ENCODE data around the gene ASRGL1. TPM values are rescaled to one million over a fixed set of nuclear protein-coding genes. Genes with fewer than 3 reads are reported as not detected.
"Not testable (repeated sequence)": the region's sequence is repeated elsewhere in the genome, so short reads cannot be mapped to it uniquely, and the experiment has no call there.

ASRGL1 gene
- total and polyA plus RNA-seq, 2 donors (not counting 1 experiment from before 2014, with no cell fraction given) = 0.49 to 1.3 TPM

- no peaks in the 10 kb centered on the region for H3K27me3 ChIP-seq (replicated peaks in 1 of 4; ENCODE audit: control extremely low read depth in 1 of 4, control insufficient read depth in 3 of 4, insufficient read depth in 4 of 4, low read length in 3 of 4)
- H3K4me2 ChIP-seq (replicated peaks; ENCODE audit: low read depth, low read length, poor library complexity, severe bottlenecking) = no peak overlapping the region
- H3K4me1 ChIP-seq (ENCODE audit: control insufficient read depth in 2 of 2, insufficient read depth in 2 of 2, low read length in 2 of 2) = no peaks in the 10 kb centered on the region
- POLR2A ChIA-PET = no interaction called here
- no peak for ATAC-seq (ENCODE audit: low read depth)
- no peak for DNase-seq
- no peaks in the 10 kb centered on the region for H3K27me3 Mint-ChIP-seq
- H3K4me1 Mint-ChIP-seq = no peaks in the 10 kb centered on the region
- no peak overlapping the region for H3K9ac ChIP-seq (ENCODE audit: low read length)
- H3K9me3 Mint-ChIP-seq (ENCODE audit: insufficient read depth) = no peaks in the 10 kb centered on the region
- no peaks in the 10 kb centered on the region for H3K79me2 ChIP-seq (ENCODE audit: control insufficient read depth, insufficient read depth, low read length)
- H4K20me1 ChIP-seq (ENCODE audit: control insufficient read depth, insufficient read depth, low read length, poor library complexity, severe bottlenecking) = no peaks in the 10 kb centered on the region
- no CpG with 5 or more reads among the region's 4 CpGs for WGBS (ENCODE audit: insufficient coverage)
- no peaks in the 10 kb centered on the region for H3K36me3 ChIP-seq (replicated peaks in 1 of 2; ENCODE audit: control extremely low read depth in 1 of 2, control insufficient read depth in 1 of 2, extremely low read depth in 1 of 2, insufficient read depth in 2 of 2, low read length in 1 of 2)
- no peak overlapping the region for H2AFZ ChIP-seq (ENCODE audit: insufficient read depth, low read depth, low read length, poor library complexity, severe bottlenecking)
- H3K27ac ChIP-seq (ENCODE audit: low read length in 2 of 2) = no peak overlapping the region
- H3K4me3 Mint-ChIP-seq = no peak overlapping the region
- H3K4me3 ChIP-seq (ENCODE audit: control extremely low read depth in 1 of 5, extremely low read depth in 1 of 5, insufficient read depth in 1 of 5, low read depth in 2 of 5, low read length in 4 of 5) = no peak overlapping the region
- intact Hi-C loops (cut with micrococcal nuclease) = no loop called here
- no peak overlapping the region for H3K27ac Mint-ChIP-seq
- TF ChIP-seq EZH2 (IDR thresholded peaks at IDR 0.05; ENCODE audit: borderline replicate concordance, insufficient read depth, low read depth, low read length, poor library complexity, severe bottlenecking) = no peak
- no peak for TF ChIP-seq CTCF (IDR thresholded peaks at IDR 0.05)
- H3K9me3 ChIP-seq (ENCODE audit: control extremely low read depth in 1 of 3, control insufficient read depth in 2 of 3, insufficient read depth in 1 of 3, low read length in 2 of 3) = no peaks in the 10 kb centered on the region
- CTCF ChIA-PET = interaction anchor here (0.6 to 1.3 kb wide), 2 partner anchors 19 to 20 kb away, joined by 3 read pairs; no protein-coding TSS in a partner anchor
These were observed 23.4 kb downstream of the ASRGL1 start for GRCh38 chr11:62360685-62361084.

GRCh38 chr11:62368861-62369477 lies 31.7 kb downstream of the ASRGL1 start:
- CTCF ChIA-PET; H4K20me1 ChIP-seq (ENCODE audit: control insufficient read depth, insufficient read depth, low read length, poor library complexity, severe bottlenecking); H3K4me3 ChIP-seq (ENCODE audit: control extremely low read depth in 1 of 5, extremely low read depth in 1 of 5, insufficient read depth in 1 of 5, low read depth in 2 of 5, low read length in 4 of 5); H3K79me2 ChIP-seq (ENCODE audit: control insufficient read depth, insufficient read depth, low read length); H3K4me2 ChIP-seq (replicated peaks; ENCODE audit: low read depth, low read length, poor library complexity, severe bottlenecking); H3K27ac Mint-ChIP-seq; H3K4me1 Mint-ChIP-seq; H3K4me1 ChIP-seq (ENCODE audit: control insufficient read depth in 2 of 2, insufficient read depth in 2 of 2, low read length in 2 of 2); H3K27me3 Mint-ChIP-seq; H3K4me3 Mint-ChIP-seq; DNase-seq; H3K9ac ChIP-seq (ENCODE audit: low read length); intact Hi-C loops (cut with micrococcal nuclease); H3K36me3 ChIP-seq (replicated peaks in 1 of 2; ENCODE audit: control extremely low read depth in 1 of 2, control insufficient read depth in 1 of 2, extremely low read depth in 1 of 2, insufficient read depth in 2 of 2, low read length in 1 of 2); POLR2A ChIA-PET; H3K27me3 ChIP-seq (replicated peaks in 1 of 4; ENCODE audit: control extremely low read depth in 1 of 4, control insufficient read depth in 3 of 4, insufficient read depth in 4 of 4, low read length in 3 of 4); ATAC-seq (ENCODE audit: low read depth); H3K9me3 Mint-ChIP-seq (ENCODE audit: insufficient read depth); H3K27ac ChIP-seq (ENCODE audit: low read length in 2 of 2); H2AFZ ChIP-seq (ENCODE audit: insufficient read depth, low read depth, low read length, poor library complexity, severe bottlenecking); H3K9me3 ChIP-seq (ENCODE audit: control extremely low read depth in 1 of 3, control insufficient read depth in 2 of 3, insufficient read depth in 1 of 3, low read length in 2 of 3): not testable (repeated sequence)
- 87% methylated on average over 5 of the region's 7 CpGs for WGBS (ENCODE audit: insufficient coverage)
